ENCODE data around the gene ATL2. TPM values are rescaled to one million over a fixed set of nuclear protein-coding genes. Genes with fewer than 3 reads are reported as not detected.

ATL2 gene
- total and polyA plus RNA-seq, 2 donors (not counting 1 experiment from before 2014, with no cell fraction given) = 26.5 to 70.7 TPM

GRCh38 chr2:38296197-38296780 is 80.8 kb downstream of the ATL2 start:
- Histone ChIP-seq H3K79me2 (ENCODE audit: control insufficient read depth, insufficient read depth, low read length) (no peaks in the 10 kb centered on the region), H3K9me3 (ENCODE audit: control insufficient read depth, insufficient read depth, low read depth, low read length) (no peaks in the 10 kb centered on the region), H3K9ac (ENCODE audit: insufficient read depth, low read length) (no peak overlapping the region), H3K27me3 (ENCODE audit: control insufficient read depth, insufficient read depth, low read length) (no peaks in the 10 kb centered on the region), H3K36me3 (ENCODE audit: control insufficient read depth, insufficient read depth, low read length) (peaks cover 5% of the 10 kb centered on the region), H3K27ac (ENCODE audit: insufficient read depth, low read length) (no peak overlapping the region), H3K4me1 (ENCODE audit: control insufficient read depth, extremely low read depth, insufficient read depth, low read length) (no peaks in the 10 kb centered on the region), H4K20me1 (ENCODE audit: control insufficient read depth, extremely low read depth, insufficient read depth, low read length) (no peaks in the 10 kb centered on the region), H3K4me3 (replicated peaks in 1 of 4; ENCODE audit: control extremely low read depth in 1 of 4, insufficient read depth in 1 of 4, low read depth in 3 of 4, low read length in 4 of 4) (no peak overlapping the region), H3K4me2 (ENCODE audit: extremely low read depth, insufficient read depth, low read length) (no peak overlapping the region), H2AFZ (ENCODE audit: low read length) (no peak overlapping the region)
- DNase-seq (ENCODE audit: low read depth in 2 of 2) = no peak
- TF ChIP-seq CTCF (conservative IDR thresholded peaks at IDR 0.05 in 1 of 2, IDR thresholded peaks at IDR 0.05 in 1 of 2; ENCODE audit: low read depth in 1 of 2, low read length in 2 of 2) = no peak
- TF ChIP-seq EZH2 (IDR thresholded peaks at IDR 0.05; ENCODE audit: low read length, missing control alignments) = no peak

- DNase-seq (ENCODE audit: low read depth in 2 of 2) = peak; percentile 15 to 31
- H3K9me3 ChIP-seq (ENCODE audit: control insufficient read depth, insufficient read depth, low read depth, low read length) = no peaks in the 10 kb centered on the region
- H4K20me1 ChIP-seq (ENCODE audit: control insufficient read depth, extremely low read depth, insufficient read depth, low read length) = no peaks in the 10 kb centered on the region
- H3K79me2 ChIP-seq (ENCODE audit: control insufficient read depth, insufficient read depth, low read length) = no peaks in the 10 kb centered on the region
- no peak overlapping the region for H2AFZ ChIP-seq (ENCODE audit: low read length)
- no peak overlapping the region for H3K27ac ChIP-seq (ENCODE audit: insufficient read depth, low read length)
- peaks cover 5% of the 10 kb centered on the region for H3K36me3 ChIP-seq (ENCODE audit: control insufficient read depth, insufficient read depth, low read length)
- H3K27me3 ChIP-seq (ENCODE audit: control insufficient read depth, insufficient read depth, low read length) = no peaks in the 10 kb centered on the region
- no peak overlapping the region for H3K9ac ChIP-seq (ENCODE audit: insufficient read depth, low read length)
- TF ChIP-seq EZH2 (IDR thresholded peaks at IDR 0.05; ENCODE audit: low read length, missing control alignments) (no peak), CTCF (conservative IDR thresholded peaks at IDR 0.05 in 1 of 2, IDR thresholded peaks at IDR 0.05 in 1 of 2; ENCODE audit: low read depth in 1 of 2, low read length in 2 of 2) (no peak)
- H3K4me1 ChIP-seq (ENCODE audit: control insufficient read depth, extremely low read depth, insufficient read depth, low read length) = no peaks in the 10 kb centered on the region
- H3K4me3 ChIP-seq (replicated peaks in 1 of 4; ENCODE audit: control extremely low read depth in 1 of 4, insufficient read depth in 1 of 4, low read depth in 3 of 4, low read length in 4 of 4) = no peak overlapping the region
- no peak overlapping the region for H3K4me2 ChIP-seq (ENCODE audit: extremely low read depth, insufficient read depth, low read length)
These were observed 82.5 kb downstream of the ATL2 start for GRCh38 chr2:38294597-38294996.

- Histone ChIP-seq H3K27me3 (ENCODE audit: control insufficient read depth, insufficient read depth, low read length) (no peaks in the 10 kb centered on the region), H3K27ac (ENCODE audit: insufficient read depth, low read length) (no peak overlapping the region), H3K36me3 (ENCODE audit: control insufficient read depth, insufficient read depth, low read length) (peaks cover 3% of the 10 kb centered on the region), H3K79me2 (ENCODE audit: control insufficient read depth, insufficient read depth, low read length) (no peaks in the 10 kb centered on the region), H3K4me1 (ENCODE audit: control insufficient read depth, extremely low read depth, insufficient read depth, low read length) (no peaks in the 10 kb centered on the region), H3K9me3 (ENCODE audit: control insufficient read depth, insufficient read depth, low read depth, low read length) (no peaks in the 10 kb centered on the region), H4K20me1 (ENCODE audit: control insufficient read depth, extremely low read depth, insufficient read depth, low read length) (no peaks in the 10 kb centered on the region), H3K9ac (ENCODE audit: insufficient read depth, low read length) (no peak overlapping the region), H2AFZ (ENCODE audit: low read length) (no peak overlapping the region), H3K4me3 (replicated peaks in 1 of 4; ENCODE audit: control extremely low read depth in 1 of 4, insufficient read depth in 1 of 4, low read depth in 3 of 4, low read length in 4 of 4) (no peak overlapping the region), H3K4me2 (ENCODE audit: extremely low read depth, insufficient read depth, low read length) (no peak overlapping the region)
- no peak for DNase-seq (ENCODE audit: low read depth in 2 of 2)
- TF ChIP-seq EZH2 (IDR thresholded peaks at IDR 0.05; ENCODE audit: low read length, missing control alignments) = no peak
- no peak for TF ChIP-seq CTCF (conservative IDR thresholded peaks at IDR 0.05 in 1 of 2, IDR thresholded peaks at IDR 0.05 in 1 of 2; ENCODE audit: low read depth in 1 of 2, low read length in 2 of 2)
These were observed 83.8 kb downstream of the ATL2 start for GRCh38 chr2:38293152-38293865.

Data from fibroblast of lung (primary cell).